Amygdala (tissue), 56 donors: ENCODE results near the gene CLEC7A.

Source experiments
- DNase-seq, 56 donors: peaks; one replicate each; lab custom pipeline; 2025; lab: John Stamatoyannopoulos, UW

CLEC7A gene

GRCh38 chr12:10142976-10143589 lies 13.1 kb upstream of the CLEC7A start:
- no peak for DNase-seq

GRCh38 chr12:10140001-10140400 lies 10.0 kb upstream of the CLEC7A start:
- DNase-seq: peak in 22 of 56 donors; percentile 0 to 65 (median 14)

GRCh38 chr12:10136637-10137205 lies 6.7 kb upstream of the CLEC7A start:
- DNase-seq: no peak

DNA sequence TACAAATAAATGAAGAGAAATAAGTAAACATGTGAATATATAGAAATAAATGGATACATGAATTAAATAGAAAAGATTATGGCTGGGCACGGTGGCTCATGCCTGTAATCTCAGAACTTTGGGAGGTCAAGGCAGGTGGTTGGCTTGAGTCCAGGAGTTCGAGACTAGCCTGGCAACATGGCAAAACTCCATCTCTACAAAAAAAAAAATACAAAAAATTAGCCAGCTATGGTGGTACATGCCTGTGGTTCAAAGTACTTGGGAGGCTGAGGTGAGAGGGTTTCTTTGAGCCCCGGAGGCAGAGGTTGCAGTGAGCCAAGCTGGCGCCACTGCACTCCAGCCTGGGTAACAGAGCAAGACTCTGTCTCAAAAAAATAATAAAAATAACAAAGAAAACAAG lies 5.1 kb upstream of the CLEC7A start:
- no peak for DNase-seq

DNA sequence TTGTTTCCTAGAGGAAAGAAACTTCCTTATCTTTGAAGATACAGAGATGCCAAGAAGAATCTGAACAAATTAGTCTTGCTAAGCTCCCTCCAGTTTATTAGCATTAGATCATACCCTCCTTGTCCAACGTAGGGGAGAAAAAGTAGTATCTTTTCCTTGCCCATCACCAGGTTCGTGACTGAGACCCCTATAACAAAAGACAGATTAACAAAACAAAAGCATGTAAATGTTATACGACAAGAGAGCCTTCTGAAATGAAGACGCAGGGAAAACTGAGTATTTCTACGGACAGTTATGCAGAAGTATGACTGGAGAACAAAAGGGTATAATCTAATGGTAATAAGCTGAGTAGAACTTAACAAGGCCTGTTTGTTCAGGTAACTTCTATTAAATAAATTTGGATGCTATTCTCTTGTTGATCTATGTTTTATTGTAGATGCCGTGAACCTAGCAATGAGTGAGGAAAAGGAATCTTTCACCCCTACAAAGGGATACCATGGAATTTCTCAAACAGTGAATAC lies 2.9 kb upstream of the CLEC7A start:
- DNase-seq: no peak

DNA sequence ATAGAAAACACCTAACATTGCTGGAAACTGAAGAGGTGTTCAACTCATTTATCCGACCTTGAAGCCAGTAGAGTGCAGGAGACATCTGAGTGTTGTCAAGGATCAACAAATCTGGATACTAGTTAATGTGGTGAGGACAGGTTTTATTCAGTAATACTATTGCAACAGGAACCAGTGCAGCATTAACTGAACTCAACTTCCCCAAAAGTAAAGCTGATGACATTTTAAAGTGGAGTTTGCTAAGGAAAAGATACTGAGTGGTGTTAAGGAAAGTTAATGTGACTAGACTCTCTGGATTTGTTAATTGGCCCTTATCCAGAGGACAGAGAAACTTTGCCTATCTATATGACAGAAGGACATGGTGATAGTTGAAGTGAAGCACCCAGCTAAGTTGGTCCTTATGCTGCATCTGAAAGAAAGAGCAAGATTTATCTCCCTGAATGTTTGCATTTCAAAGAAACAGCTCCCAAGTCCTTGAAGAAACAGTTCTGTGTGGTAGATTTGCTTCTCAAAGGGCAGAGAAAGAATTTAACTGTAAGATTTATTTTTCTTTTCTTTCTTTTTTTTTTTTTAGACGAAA lies 1.2 kb upstream of the CLEC7A start:
- no peak for DNase-seq

GRCh38 chr12:10128687-10129086 lies 1.3 kb downstream of the CLEC7A start:
- no peak for DNase-seq

- DNase-seq: no peak
These were observed 3.6 kb downstream of the CLEC7A start for GRCh38 chr12:10126413-10126812.

DNA sequence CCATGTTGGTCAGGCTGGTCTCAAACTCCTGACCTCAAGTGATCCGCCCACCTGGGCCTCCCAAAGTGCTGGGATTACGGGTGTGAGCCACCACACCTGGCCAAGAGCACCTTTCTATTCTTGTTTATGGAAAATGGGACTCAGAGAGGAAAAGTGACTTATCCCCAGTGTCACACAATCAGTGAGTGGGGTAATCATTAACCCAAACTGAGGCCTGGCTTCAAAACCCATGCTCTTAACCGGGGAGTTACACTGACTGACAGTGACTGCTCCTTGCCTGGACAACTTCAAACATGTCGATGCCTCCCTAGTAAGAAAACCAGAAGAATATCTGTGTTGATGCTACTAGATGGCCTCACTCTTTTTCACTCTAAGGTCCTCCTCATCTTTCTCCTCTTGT lies 7.3 kb downstream of the CLEC7A start:
- no peak for DNase-seq

DNA sequence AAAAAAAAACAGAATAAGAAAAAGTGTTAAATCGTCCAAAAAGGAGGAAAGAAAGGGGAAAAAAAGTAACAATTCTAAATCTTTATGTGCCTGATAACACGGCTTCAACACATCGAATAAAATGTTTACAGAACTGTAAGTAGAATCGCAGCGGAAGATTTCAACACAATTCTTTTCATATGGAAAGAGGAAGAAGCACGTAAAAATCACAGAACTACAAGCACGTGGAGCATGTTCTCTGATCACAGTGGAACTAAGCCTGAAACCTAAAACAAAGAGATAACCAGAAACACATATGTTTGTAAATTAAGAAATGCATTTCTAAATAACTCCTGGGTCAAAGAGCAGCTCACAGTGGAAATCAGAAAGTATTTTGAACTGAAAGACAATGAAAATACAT lies 8.7 kb downstream of the CLEC7A start:
- no peak for DNase-seq

DNA sequence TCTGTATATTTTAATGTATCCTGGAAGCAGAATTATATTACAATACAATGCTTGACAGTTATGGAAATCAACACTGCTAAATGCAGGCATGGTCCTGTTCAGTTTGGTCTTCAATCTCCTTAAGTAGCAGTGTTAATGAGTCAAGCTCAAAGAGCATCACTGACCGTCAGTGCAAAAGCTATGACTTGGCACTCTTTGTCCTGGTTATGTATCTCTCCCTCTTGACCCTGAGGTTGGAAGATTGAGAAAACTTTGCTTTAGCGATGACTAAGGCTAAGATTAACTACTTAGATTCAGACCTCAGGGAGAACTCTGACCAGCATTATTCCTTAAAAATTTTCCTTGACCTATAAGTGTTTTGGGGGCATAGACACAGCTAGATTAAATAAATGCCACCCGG lies 10.9 kb downstream of the CLEC7A start:
- no peak for DNase-seq

DNA sequence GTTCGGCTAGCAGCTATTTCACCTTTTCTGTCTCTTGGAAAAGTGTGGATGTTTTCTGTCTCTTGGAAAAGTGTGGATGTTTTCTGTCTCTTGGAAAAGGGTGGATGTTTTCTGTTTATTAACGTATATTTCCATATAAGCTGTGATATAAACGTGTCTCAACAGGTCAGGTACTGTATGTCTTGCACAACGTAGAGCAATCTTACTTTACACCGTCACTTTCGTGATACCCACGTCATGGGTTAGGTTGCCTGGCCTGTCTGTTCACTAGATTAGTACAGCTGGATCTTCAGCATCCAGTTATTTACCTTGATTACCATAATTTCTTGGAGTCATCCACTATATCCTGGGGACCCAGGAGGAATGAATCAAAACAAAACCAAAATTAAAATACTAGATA lies 14.1 kb downstream of the CLEC7A start:
- DNase-seq: no peak

DNA sequence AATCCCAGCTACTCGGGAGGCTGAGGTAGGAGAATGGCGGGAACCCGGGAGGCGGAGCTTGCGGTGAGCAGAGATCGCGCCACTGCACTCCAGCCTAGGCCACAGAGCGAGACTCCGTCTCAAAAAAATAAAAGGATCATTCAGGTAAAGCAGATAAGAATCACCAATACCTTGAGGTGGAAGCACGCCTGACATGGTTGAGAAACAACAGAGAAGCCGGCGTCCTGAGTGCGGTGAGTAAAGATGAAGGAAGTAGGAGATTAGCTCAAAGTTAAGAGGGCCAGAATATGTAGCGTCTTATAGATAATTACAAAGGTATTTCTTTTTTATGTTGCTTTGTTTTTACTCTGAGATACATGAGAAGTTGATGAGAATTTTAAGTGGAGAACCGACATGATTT lies 14.7 kb downstream of the CLEC7A start:
- DNase-seq: no peak

- DNase-seq: no peak
These were observed 16.1 kb downstream of the CLEC7A start for GRCh38 chr12:10113920-10114319.

DNA sequence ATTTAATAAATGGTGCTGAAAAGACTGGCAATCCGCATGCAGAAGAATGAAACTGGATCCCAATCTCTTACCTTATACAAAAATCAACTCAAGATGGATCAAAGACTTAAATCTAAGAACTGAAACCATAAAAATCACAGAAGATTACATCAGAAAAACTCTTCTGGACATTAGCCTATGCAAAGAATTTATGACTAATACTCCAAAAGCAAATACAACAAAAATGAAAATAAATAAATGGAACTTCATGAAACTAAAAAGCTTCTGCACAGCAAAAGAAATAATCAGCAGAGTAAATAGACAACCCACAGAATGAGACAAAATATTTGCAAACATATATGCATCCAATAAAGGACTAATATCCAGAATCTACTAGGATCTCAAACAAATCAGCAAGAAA lies 16.9 kb downstream of the CLEC7A start:
- DNase-seq: no peak

- DNase-seq: no peak
These were observed 18.5 kb downstream of the CLEC7A start for GRCh38 chr12:10111451-10111850.

- no peak for DNase-seq
These were observed 19.6 kb downstream of the CLEC7A start for GRCh38 chr12:10110256-10110844.

DNA sequence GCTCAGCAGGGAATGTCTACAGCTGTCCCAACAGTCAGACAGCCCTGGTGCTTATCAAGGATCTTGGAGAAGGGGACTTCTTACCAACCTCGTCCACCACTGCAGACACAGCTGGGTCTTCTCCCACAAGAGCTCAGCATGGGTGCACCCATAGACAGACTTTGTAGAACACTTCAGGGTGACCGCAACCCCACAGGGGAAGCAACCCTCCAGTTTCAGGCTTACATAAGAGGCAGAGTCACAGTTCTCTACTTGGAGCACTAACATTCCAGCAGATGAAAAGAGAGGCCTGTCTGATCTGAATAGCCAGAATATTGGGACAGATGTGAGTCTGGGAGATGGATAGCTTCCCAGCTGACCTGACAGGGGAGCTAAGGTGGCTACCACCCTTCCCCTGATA lies 27.7 kb downstream of the CLEC7A start:
- peak in 4 of 56 donors; percentile 7 to 35 (median 10) for DNase-seq

DNA sequence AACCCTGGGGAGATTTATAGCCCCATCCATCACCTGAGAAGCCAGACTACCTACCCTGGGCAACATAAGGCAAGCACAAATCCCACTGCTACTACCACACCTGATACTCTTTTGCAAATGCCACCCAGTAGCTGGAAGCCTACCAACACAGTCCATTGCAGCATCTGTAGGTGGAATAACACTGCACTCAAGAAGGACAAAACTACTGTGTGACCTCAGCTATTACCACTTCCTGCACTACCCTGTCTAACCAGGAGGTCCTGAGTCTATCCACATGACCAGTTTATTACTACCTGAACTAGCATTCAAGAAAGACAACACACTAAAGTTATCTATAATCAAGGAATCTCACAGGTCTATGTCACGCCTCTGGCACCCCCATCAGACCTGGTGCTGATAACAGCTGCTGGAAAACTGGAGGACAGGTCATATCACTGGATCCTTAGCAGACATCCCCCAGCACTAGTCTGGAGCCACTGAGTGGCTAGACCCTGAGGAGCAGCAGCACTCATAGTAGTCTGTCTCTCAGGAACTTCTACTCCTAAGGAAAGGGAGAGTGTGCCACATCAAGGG lies 28.3 kb downstream of the CLEC7A start:
- no peak for DNase-seq

DNA sequence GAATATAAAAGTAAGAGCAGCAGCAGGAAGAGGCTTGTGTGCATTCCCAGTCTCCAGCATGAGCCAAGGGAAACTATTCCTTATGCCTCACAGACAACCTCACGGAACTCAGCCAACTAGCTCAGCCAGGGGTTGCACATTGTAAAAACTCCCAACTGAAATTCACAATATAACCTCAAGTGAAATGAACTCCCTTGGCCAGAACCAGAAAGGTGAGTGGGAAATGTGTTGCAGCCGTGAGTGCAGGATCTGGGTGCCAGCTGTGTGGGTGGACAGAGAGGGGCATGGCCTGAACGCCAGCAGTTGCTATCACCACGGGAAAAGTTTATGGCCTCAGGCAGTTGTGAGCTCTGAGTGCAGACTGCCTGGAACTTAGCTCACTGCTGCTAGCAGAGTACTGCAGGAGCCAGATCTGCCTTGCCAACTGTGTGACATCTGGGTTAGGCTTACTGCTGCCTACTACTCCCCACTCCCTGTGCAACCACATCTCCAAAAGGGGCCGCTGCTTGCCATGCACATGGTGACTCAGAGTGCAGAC lies 28.9 kb downstream of the CLEC7A start:
- DNase-seq: no peak

GRCh38 chr12:10098791-10099190 lies 31.2 kb downstream of the CLEC7A start, which contains the start of gene CLEC1A:
CLEC1A (minus strand) TSS chr12:10098985; CDS start chr12:10098922, 63 bp downstream.
- no peak for DNase-seq
